SK-N-SH (cell line): ENCODE measurements around the gene HIGD1B. TPM values are rescaled to one million over a fixed set of nuclear protein-coding genes. Genes with fewer than 3 reads are reported as not detected.

Experiments
- CTCF ChIA-PET: fragments of 300-600, 350-600 bp; formaldehyde crosslinking; extraction: SDS; loops from one replicate; lab custom pipeline; 2021; lab: Yijun Ruan, JAX
- POLR2A ChIA-PET: fragments of 350-600 bp; sonication (Branson Sonifier 250); formaldehyde crosslinking; extraction: SDS; loops from one replicate; lab custom pipeline; 2020; ENCODE audit warnings: antibody characterized with exemption, inconsistent platforms; lab: Yijun Ruan, JAX
- DNase-seq: peaks from one replicate; pipeline ENCODE4 v3.0.0; 2012
- H2AFZ ChIP-seq: fragments of 200-600 bp; sonication (generic); 2 replicates; pipeline ENCODE4 v1.8.1; 2016; ENCODE audit warnings: antibody characterized with exemption, mild to moderate bottlenecking, low read depth
- H3F3A ChIP-seq: fragments of 200-600 bp; sonication (generic); replicated peaks from 2 replicates; pipeline ENCODE3; 2016; ENCODE audit warnings: antibody characterized with exemption, mild to moderate bottlenecking; ENCODE audit not compliant: insufficient read depth
- H3K27ac ChIP-seq, 2 experiments: fragments of 200-500 bp in 1 of 2; fragments of 200-600 bp in 1 of 2; sonication (Bioruptor generic) in 1 of 2; sonication (generic), shearing (Covaris generic) in 1 of 2; 2 replicates each; pipeline versions ENCODE4 v1.5.1 to v1.6.1; 2014 to 2016; ENCODE audit warnings: low read depth in 2 of 2, inconsistent platforms in 1 of 2, low read length in 1 of 2, mild to moderate bottlenecking in 1 of 2, mixed read lengths in 1 of 2
- H3K27me3 ChIP-seq: fragments of 200-600 bp; sonication (generic), shearing (Covaris generic); 2 replicates; pipeline ENCODE4 v1.6.1; 2016; ENCODE audit warnings: mixed run types; ENCODE audit not compliant: insufficient read depth
- H3K36me3 ChIP-seq, 2 experiments: fragments of 200-500 bp in 1 of 2; fragments of 200-600 bp in 1 of 2; sonication (Bioruptor generic) in 1 of 2; sonication (generic) in 1 of 2; replicated peaks in 1 of 2; 2 replicates each; pipeline versions ENCODE3 to v1.5.1; 2014 to 2016; ENCODE audit warnings: low read length in 1 of 2, mild to moderate bottlenecking in 1 of 2; ENCODE audit not compliant: insufficient read depth in 2 of 2, control insufficient read depth in 1 of 2
- H3K4me1 ChIP-seq, 2 experiments: fragments of 200-500 bp in 1 of 2; fragments of 200-600 bp in 1 of 2; sonication (Bioruptor generic) in 1 of 2; sonication (generic), shearing (Covaris generic) in 1 of 2; 2 replicates each; pipeline versions ENCODE4 v1.5.1 to v1.6.1; 2014 to 2016; ENCODE audit warnings: low read depth in 1 of 2, low read length in 1 of 2, mixed run types in 1 of 2; ENCODE audit not compliant: insufficient read depth in 2 of 2, control insufficient read depth in 1 of 2
- H3K4me2 ChIP-seq: fragments of 200-600 bp; sonication (generic), shearing (Covaris generic); 2 replicates; pipeline ENCODE4 v1.6.1; 2017; ENCODE audit warnings: mixed run types
- H3K4me3 ChIP-seq, 2 experiments: fragments of 200-500 bp in 1 of 2; fragments of 200-600 bp in 1 of 2; sonication (Bioruptor generic) in 1 of 2; sonication (generic), shearing (Covaris generic) in 1 of 2; 2 replicates each; pipeline versions ENCODE4 v1.5.1 to v1.8.1; 2014 to 2016; ENCODE audit warnings: low read depth in 2 of 2, inconsistent platforms in 1 of 2, low read length in 1 of 2, mild to moderate bottlenecking in 1 of 2, mixed read lengths in 1 of 2, moderate library complexity in 1 of 2
- H3K79me2 ChIP-seq: fragments of 200-600 bp; sonication (generic); 2 replicates; pipeline ENCODE4 v1.8.1; 2017; ENCODE audit warnings: mild to moderate bottlenecking; ENCODE audit not compliant: insufficient read depth
- H3K9ac ChIP-seq: fragments of 200-600 bp; sonication (generic); 2 replicates; pipeline ENCODE4 v1.6.1; 2017; ENCODE audit warnings: mixed run types
- H3K9me2 ChIP-seq: fragments of 200-600 bp; sonication (generic); 2 replicates; pipeline ENCODE4 v1.6.1; 2017; ENCODE audit warnings: mixed run types
- H3K9me3 ChIP-seq: fragments of 200-600 bp; sonication (generic); 2 replicates; pipeline ENCODE4 v1.6.1; 2017; ENCODE audit warnings: mixed run types, mild to moderate bottlenecking, moderate library complexity
- H4K20me1 ChIP-seq: fragments of 200-600 bp; sonication (generic); 2 replicates; pipeline ENCODE4 v1.6.1; 2017; ENCODE audit warnings: mild to moderate bottlenecking, mixed run types; ENCODE audit not compliant: insufficient read depth
- ELF1 ChIP-seq: IDR thresholded peaks from 2 replicates; pipeline ENCODE4 v1.4.0; 2012
- FOXM1 ChIP-seq: IDR thresholded peaks from 2 replicates; pipeline ENCODE4 v1.4.0; 2012; ENCODE audit warnings: low read depth, mild to moderate bottlenecking
- JUND ChIP-seq: IDR thresholded peaks from 2 replicates; pipeline ENCODE4 v1.4.0; 2012
- MEF2A ChIP-seq: IDR thresholded peaks from 2 replicates; pipeline ENCODE4 v1.4.0; 2012; ENCODE audit warnings: low read depth, borderline replicate concordance
- MXI1 ChIP-seq: IDR thresholded peaks from 2 replicates; pipeline ENCODE4 v1.6.1; 2012; ENCODE audit warnings: mild to moderate bottlenecking, low read depth, low read length, improper control_type of control experiment
- NFIC ChIP-seq: IDR thresholded peaks from 2 replicates; pipeline ENCODE4 v1.4.0; 2012; ENCODE audit warnings: borderline replicate concordance
- POLR2AphosphoS5 ChIP-seq: IDR thresholded peaks from 2 replicates; pipeline ENCODE4 v1.6.1; 2012; ENCODE audit warnings: low read depth, low read length
- RCOR1 ChIP-seq: fragments of 150-350 bp; IDR thresholded peaks from 2 replicates; pipeline ENCODE4 v1.6.1; 2017; ENCODE audit warnings: antibody characterized with exemption, low read length
- RFX5 ChIP-seq: IDR thresholded peaks from 2 replicates; pipeline ENCODE4 v1.6.1; 2012; ENCODE audit warnings: mild to moderate bottlenecking, improper control_type of control experiment, low read length
- SIN3A ChIP-seq: IDR thresholded peaks from 2 replicates; pipeline ENCODE4 v1.6.1; 2012; ENCODE audit warnings: low read depth, mild to moderate bottlenecking, low read length, moderate library complexity, borderline replicate concordance
- SMC3 ChIP-seq: IDR thresholded peaks from 2 replicates; pipeline ENCODE4 v1.6.1; 2012; ENCODE audit warnings: low read depth, low read length, improper control_type of control experiment
- TCF12 ChIP-seq: IDR thresholded peaks from 2 replicates; pipeline ENCODE4 v1.4.0; 2012
- TEAD4 ChIP-seq: IDR thresholded peaks from 2 replicates; pipeline ENCODE4 v1.4.0; 2012; ENCODE audit warnings: mild to moderate bottlenecking, borderline replicate concordance; ENCODE audit not compliant: insufficient read depth
- USF1 ChIP-seq: IDR thresholded peaks from 2 replicates; pipeline ENCODE4 v1.4.0; 2012; ENCODE audit warnings: low read depth, borderline replicate concordance
- WGBS: methylation state at CpG from one replicate; pipeline ENCODE4 v1.1.6; 2017; ENCODE audit warnings: low lambda C conversion rate; 5-methylcytosine and 5-hydroxymethylcytosine counted together
- polyA plus RNA-seq, 3 experiments: library from polyadenylated mRNA; depleted of rRNA; stranded (reverse); fragments of >200 nt; gene quantifications; 2 replicates each; pipeline ENCODE4 v1.2.3, GENCODE V29; 2012
- TF ChIP-seq, protein P1 (sequence below): IDR thresholded peaks from 2 replicates; pipeline ENCODE4 v1.4.0; 2012; ENCODE audit warnings: low read depth, borderline replicate concordance
- TF ChIP-seq, protein P2 (sequence below): fragments of 150-350 bp; IDR thresholded peaks from 2 replicates; pipeline ENCODE4 v1.6.1; 2016; ENCODE audit warnings: mild to moderate bottlenecking, low read depth, low read length
- TF ChIP-seq, protein P3 (sequence below): IDR thresholded peaks from 2 replicates; pipeline ENCODE4 v1.4.0; 2012; ENCODE audit warnings: low read depth

HIGD1B gene
- polyA plus RNA-seq, 1 of the 3 experiments (the other 2 are of a cell fraction): not detected

DNA sequence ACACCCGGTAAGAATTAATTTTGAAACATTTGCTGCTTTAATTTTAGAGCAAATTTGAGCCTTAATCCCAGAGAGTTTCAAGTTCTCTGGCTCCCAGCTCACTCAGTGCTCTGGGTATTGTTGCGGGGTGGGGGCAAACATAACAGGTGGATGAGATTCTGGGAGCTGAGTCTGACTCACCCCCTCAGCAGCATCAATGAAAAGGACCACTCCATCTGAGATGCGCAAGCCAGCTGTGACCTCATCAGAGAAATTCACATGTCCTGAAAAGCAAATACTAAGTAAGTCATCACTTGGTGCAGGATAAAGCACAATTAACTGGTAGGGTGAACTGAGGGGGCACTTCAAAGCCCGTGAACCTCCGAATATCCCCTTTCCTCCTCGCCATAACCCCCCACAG lies 31.7 kb downstream of the HIGD1B start:
- Histone ChIP-seq H3K4me2 (no peak overlapping the region), H3K36me3 (peaks cover 64 to 72% of the 10 kb centered on the region in 2 experiments), H3K27ac (no peak overlapping the region), H3K9me2 (no peaks in the 10 kb centered on the region), H3K27me3 (no peaks in the 10 kb centered on the region), H3K4me1 (no peaks in the 10 kb centered on the region), H3K4me3 (no peak overlapping the region), H3K9me3 (no peaks in the 10 kb centered on the region), H2AFZ (no peak overlapping the region), H3K9ac (no peak overlapping the region), H3F3A (peaks cover 26% of the 10 kb centered on the region), H4K20me1 (0 out of 2 replicates have a peak, but pooled peaks cover 5% of the 10 kb centered on the region), H3K79me2 (peaks cover 12% of the 10 kb centered on the region; the same call in 1 of the 2 replicates)
- ChIA-PET CTCF (interaction anchor here (0.7 to 13.9 kb wide), 35 partner anchors 8 to 345 kb away, joined by 3 to 324 read pairs (median 5); partner anchors contain the start of genes EFTUD2 and PLCD3), POLR2A (no interaction called here)
- no peak for DNase-seq
- 94% methylated on average over 6 of the region's 6 CpGs for WGBS
- TF ChIP-seq RFX5 (no peak), MEF2A (no peak), SIN3A (no peak), TEAD4 (no peak), TCF12 (no peak), FOXM1 (no peak), RCOR1 (no peak), POLR2AphosphoS5 (no peak), ELF1 (no peak)
- TF ChIP-seq, protein P1, sequence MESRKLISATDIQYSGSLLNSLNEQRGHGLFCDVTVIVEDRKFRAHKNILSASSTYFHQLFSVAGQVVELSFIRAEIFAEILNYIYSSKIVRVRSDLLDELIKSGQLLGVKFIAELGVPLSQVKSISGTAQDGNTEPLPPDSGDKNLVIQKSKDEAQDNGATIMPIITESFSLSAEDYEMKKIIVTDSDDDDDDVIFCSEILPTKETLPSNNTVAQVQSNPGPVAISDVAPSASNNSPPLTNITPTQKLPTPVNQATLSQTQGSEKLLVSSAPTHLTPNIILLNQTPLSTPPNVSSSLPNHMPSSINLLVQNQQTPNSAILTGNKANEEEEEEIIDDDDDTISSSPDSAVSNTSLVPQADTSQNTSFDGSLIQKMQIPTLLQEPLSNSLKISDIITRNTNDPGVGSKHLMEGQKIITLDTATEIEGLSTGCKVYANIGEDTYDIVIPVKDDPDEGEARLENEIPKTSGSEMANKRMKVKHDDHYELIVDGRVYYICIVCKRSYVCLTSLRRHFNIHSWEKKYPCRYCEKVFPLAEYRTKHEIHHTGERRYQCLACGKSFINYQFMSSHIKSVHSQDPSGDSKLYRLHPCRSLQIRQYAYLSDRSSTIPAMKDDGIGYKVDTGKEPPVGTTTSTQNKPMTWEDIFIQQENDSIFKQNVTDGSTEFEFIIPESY: no peak
- TF ChIP-seq, protein P2, sequence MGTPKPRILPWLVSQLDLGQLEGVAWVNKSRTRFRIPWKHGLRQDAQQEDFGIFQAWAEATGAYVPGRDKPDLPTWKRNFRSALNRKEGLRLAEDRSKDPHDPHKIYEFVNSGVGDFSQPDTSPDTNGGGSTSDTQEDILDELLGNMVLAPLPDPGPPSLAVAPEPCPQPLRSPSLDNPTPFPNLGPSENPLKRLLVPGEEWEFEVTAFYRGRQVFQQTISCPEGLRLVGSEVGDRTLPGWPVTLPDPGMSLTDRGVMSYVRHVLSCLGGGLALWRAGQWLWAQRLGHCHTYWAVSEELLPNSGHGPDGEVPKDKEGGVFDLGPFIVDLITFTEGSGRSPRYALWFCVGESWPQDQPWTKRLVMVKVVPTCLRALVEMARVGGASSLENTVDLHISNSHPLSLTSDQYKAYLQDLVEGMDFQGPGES: no peak

DNA sequence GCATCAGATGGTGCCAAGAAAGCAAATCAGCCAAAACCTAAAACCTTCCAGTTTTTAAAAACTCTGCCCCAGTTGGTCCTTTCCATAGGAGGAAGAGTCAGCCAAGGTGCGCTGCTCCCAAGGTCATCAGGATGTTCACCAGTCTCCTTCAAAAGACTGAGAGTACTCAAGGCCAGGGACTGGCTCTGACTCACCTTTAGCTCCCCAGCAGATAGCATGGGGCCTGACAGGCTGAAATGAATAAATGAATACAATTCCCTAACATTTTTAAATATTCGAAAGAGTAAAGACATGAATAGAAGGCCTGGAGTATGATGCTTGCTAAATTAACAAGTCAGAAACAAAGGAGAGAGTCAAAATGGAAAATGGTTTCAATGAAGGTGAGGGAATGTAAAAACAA lies 32.4 kb downstream of the HIGD1B start:
- no peak for TF ChIP-seq JUND
- TF ChIP-seq, protein P2: no peak
- no peak for TF ChIP-seq SMC3
- no peak for TF ChIP-seq MEF2A
- no peak for TF ChIP-seq NFIC
- TF ChIP-seq USF1: no peak
- no peak for TF ChIP-seq SIN3A
- TF ChIP-seq MXI1: no peak
- TF ChIP-seq, protein P3, sequence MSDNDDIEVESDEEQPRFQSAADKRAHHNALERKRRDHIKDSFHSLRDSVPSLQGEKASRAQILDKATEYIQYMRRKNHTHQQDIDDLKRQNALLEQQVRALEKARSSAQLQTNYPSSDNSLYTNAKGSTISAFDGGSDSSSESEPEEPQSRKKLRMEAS: no peak
- H4K20me1 ChIP-seq: 0 out of 2 replicates have a peak, but pooled peaks cover 5% of the 10 kb centered on the region
- no peaks in the 10 kb centered on the region for H3K9me3 ChIP-seq
- H2AFZ ChIP-seq: no peak overlapping the region
- peaks cover 64 to 73% of the 10 kb centered on the region in 2 experiments for H3K36me3 ChIP-seq
- H3K27me3 ChIP-seq: no peaks in the 10 kb centered on the region
- DNase-seq: no peak
- no peak overlapping the region for H3K27ac ChIP-seq
- CTCF ChIA-PET: interaction anchor here (1.1 to 13.9 kb wide), 5 partner anchors 14 to 219 kb away, joined by 3 to 324 read pairs (median 14); no protein-coding TSS in a partner anchor
- H3K4me1 ChIP-seq: no peaks in the 10 kb centered on the region
- no peak overlapping the region for H3K9ac ChIP-seq
- no peak overlapping the region for H3K4me3 ChIP-seq
- no peaks in the 10 kb centered on the region for H3K9me2 ChIP-seq
- H3K79me2 ChIP-seq: peaks cover 12% of the 10 kb centered on the region; the same call in 1 of the 2 replicates
- H3K4me2 ChIP-seq: no peak overlapping the region
- WGBS: 83% methylated on average over 2 of the region's 2 CpGs
- peaks cover 24% of the 10 kb centered on the region for H3F3A ChIP-seq
- POLR2A ChIA-PET: no interaction called here
